Hepatocyte (in vitro differentiated cells): Measurements from ENCODE around the gene HNF1B.

ENCODE experiments used
- EZH2 ChIP-seq: fragments of 200-600 bp; sonication (generic); IDR thresholded peaks from 2 replicates; pipeline ENCODE4 v1.6.1; 2016; ENCODE audit warnings: antibody characterized with exemption, mild to moderate bottlenecking, borderline replicate concordance
- EZH2phosphoT487 ChIP-seq: fragments of 200-600 bp; sonication (generic); IDR thresholded peaks from one replicate; pipeline ENCODE4 v1.6.1; 2018; ENCODE audit warnings: antibody characterized with exemption, mild to moderate bottlenecking, low read depth, moderate library complexity; ENCODE audit not compliant: unreplicated experiment, severe bottlenecking
- TF ChIP-seq, protein P1 (sequence below): fragments of 200-600 bp; sonication (generic); IDR thresholded peaks from 2 replicates; pipeline ENCODE4 v1.5.1; 2016; ENCODE audit warnings: antibody characterized with exemption, mild to moderate bottlenecking; ENCODE audit not compliant: poor library complexity

DNA sequence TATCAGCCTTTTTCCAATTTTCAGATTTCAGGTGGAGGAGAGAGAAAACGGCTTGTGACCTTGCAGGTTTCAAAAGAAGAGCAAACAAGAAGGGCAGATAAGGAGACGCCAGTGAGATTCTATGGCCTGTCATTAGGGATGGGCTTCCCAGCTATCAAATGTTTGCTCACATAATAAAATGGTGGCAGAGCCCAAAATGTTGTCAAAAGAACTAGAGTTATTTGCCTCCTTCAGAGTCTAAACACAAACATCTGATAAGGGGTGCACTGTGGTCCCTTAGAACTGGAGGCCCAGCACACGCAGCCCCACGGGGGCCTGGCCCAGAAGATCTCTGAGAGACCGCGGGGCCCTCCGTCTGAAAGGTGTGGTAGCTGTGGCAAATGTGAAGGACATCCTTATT, 55.5 kb downstream of the HNF1B start:
- TF ChIP-seq, protein P1, sequence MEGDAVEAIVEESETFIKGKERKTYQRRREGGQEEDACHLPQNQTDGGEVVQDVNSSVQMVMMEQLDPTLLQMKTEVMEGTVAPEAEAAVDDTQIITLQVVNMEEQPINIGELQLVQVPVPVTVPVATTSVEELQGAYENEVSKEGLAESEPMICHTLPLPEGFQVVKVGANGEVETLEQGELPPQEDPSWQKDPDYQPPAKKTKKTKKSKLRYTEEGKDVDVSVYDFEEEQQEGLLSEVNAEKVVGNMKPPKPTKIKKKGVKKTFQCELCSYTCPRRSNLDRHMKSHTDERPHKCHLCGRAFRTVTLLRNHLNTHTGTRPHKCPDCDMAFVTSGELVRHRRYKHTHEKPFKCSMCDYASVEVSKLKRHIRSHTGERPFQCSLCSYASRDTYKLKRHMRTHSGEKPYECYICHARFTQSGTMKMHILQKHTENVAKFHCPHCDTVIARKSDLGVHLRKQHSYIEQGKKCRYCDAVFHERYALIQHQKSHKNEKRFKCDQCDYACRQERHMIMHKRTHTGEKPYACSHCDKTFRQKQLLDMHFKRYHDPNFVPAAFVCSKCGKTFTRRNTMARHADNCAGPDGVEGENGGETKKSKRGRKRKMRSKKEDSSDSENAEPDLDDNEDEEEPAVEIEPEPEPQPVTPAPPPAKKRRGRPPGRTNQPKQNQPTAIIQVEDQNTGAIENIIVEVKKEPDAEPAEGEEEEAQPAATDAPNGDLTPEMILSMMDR, result no peak
- TF ChIP-seq EZH2 (no peak), EZH2phosphoT487 (no peak)
